Activated CD4-positive, alpha-beta T cell treated with anti-CD3 and anti-CD28 coated beads, Interleukin-2, amount 10 ng/mL, durations not matched to agents 24 days and 14 days (primary cell): Measurements from ENCODE around the gene C22orf42. TPM values are rescaled to one million over a fixed set of nuclear protein-coding genes. Genes with fewer than 3 reads are reported as not detected.
"Not testable (repeated sequence)": the region's sequence is repeated elsewhere in the genome, so short reads cannot be mapped to it uniquely, and the experiment has no call there.

Experiments used
- DNase-seq: peaks from one replicate; pipeline ENCODE4 v3.0.0; 2022
- H3K27ac Mint-ChIP-seq: one replicate; pipeline ENCODE4 v1.8.0; 2022; ENCODE audit warnings: mild to moderate bottlenecking, mixed read lengths
- H3K27me3 Mint-ChIP-seq: one replicate; pipeline ENCODE4 v1.8.0; 2022; ENCODE audit warnings: mixed read lengths
- H3K36me3 Mint-ChIP-seq: one replicate; pipeline ENCODE4 v1.8.0; 2022; ENCODE audit warnings: low read depth, mild to moderate bottlenecking, mixed read lengths
- H3K4me1 Mint-ChIP-seq: one replicate; pipeline ENCODE4 v1.8.0; 2021; ENCODE audit warnings: mixed read lengths
- H3K4me3 Mint-ChIP-seq: one replicate; pipeline ENCODE4 v1.8.0; 2022; ENCODE audit warnings: mild to moderate bottlenecking, moderate library complexity, mixed read lengths
- H3K9me3 Mint-ChIP-seq: one replicate; pipeline ENCODE4 v1.8.0; 2021; ENCODE audit warnings: mixed read lengths
- intact Hi-C: fragments of 100-400 bp; cut with micrococcal nuclease; formaldehyde crosslinking; loops from one replicate; pipeline ENCODE4 v1.15.1; 2023
- total RNA-seq: library from RNA; stranded (reverse); gene quantifications from 2 replicates; pipeline ENCODE4 v1.2.3, GENCODE V29; 2022

C22orf42 gene
- total RNA-seq, 1 donor from 2014 or later, result not detected

- Mint-ChIP-seq H3K27ac (no peak overlapping the region), H3K4me3 (no peak overlapping the region), H3K4me1 (peaks cover 5% of the 10 kb centered on the region), H3K27me3 (peaks cover 17% of the 10 kb centered on the region), H3K9me3 (no peaks in the 10 kb centered on the region), H3K36me3 (no peaks in the 10 kb centered on the region)
- intact Hi-C loops, result no loop called here
- DNase-seq, result no peak
Measured at GRCh38 chr22:32164075-32164860, 5.2 kb upstream of the C22orf42 start.

GRCh38 chr22:32160411-32160810, 1.3 kb upstream of the C22orf42 start:
- intact Hi-C loops, H3K36me3 Mint-ChIP-seq, DNase-seq, H3K27ac Mint-ChIP-seq, H3K9me3 Mint-ChIP-seq, H3K4me1 Mint-ChIP-seq, H3K4me3 Mint-ChIP-seq: not testable (repeated sequence)
- H3K27me3 Mint-ChIP-seq, result peaks cover 20% of the 10 kb centered on the region

- DNase-seq, H3K4me1 Mint-ChIP-seq, intact Hi-C loops, H3K4me3 Mint-ChIP-seq, H3K9me3 Mint-ChIP-seq, H3K27ac Mint-ChIP-seq, H3K36me3 Mint-ChIP-seq: not testable (repeated sequence)
- H3K27me3 Mint-ChIP-seq, result peaks cover 19% of the 10 kb centered on the region
Measured at GRCh38 chr22:32157632-32158031, 1.5 kb downstream of the C22orf42 start.

GRCh38 chr22:32154727-32155126, 4.4 kb downstream of the C22orf42 start:
- Mint-ChIP-seq H3K4me1 (peaks cover 21% of the 10 kb centered on the region), H3K27me3 (peaks cover 13% of the 10 kb centered on the region)
- H3K36me3 Mint-ChIP-seq, DNase-seq, H3K4me3 Mint-ChIP-seq, H3K9me3 Mint-ChIP-seq, H3K27ac Mint-ChIP-seq, intact Hi-C loops: not testable (repeated sequence)

GRCh38 chr22:32151641-32152040, 7.5 kb downstream of the C22orf42 start:
- H3K27ac Mint-ChIP-seq, result peak overlapping the region; percentile 48
- DNase-seq, H3K36me3 Mint-ChIP-seq, intact Hi-C loops, H3K4me3 Mint-ChIP-seq, H3K9me3 Mint-ChIP-seq: not testable (repeated sequence)
- peaks cover 14% of the 10 kb centered on the region for H3K27me3 Mint-ChIP-seq
- H3K4me1 Mint-ChIP-seq, result peaks cover 21% of the 10 kb centered on the region

- intact Hi-C loops, H3K4me3 Mint-ChIP-seq, H3K36me3 Mint-ChIP-seq, DNase-seq, H3K9me3 Mint-ChIP-seq: not testable (repeated sequence)
- peaks cover 21% of the 10 kb centered on the region for H3K4me1 Mint-ChIP-seq
- H3K27me3 Mint-ChIP-seq, result peaks cover 12% of the 10 kb centered on the region
- peak overlapping the region; percentile 1 for H3K27ac Mint-ChIP-seq
Measured at GRCh38 chr22:32150647-32151046, 8.5 kb downstream of the C22orf42 start.

GRCh38 chr22:32148372-32148771, 10.7 kb downstream of the C22orf42 start:
- H3K27me3 Mint-ChIP-seq, H3K36me3 Mint-ChIP-seq, H3K9me3 Mint-ChIP-seq, H3K4me3 Mint-ChIP-seq, H3K27ac Mint-ChIP-seq, DNase-seq, intact Hi-C loops: not testable (repeated sequence)
- H3K4me1 Mint-ChIP-seq, result peaks cover 36% of the 10 kb centered on the region

GRCh38 chr22:32147128-32147527, 12.0 kb downstream of the C22orf42 start:
- DNase-seq, H3K9me3 Mint-ChIP-seq, intact Hi-C loops, H3K36me3 Mint-ChIP-seq, H3K27me3 Mint-ChIP-seq, H3K4me3 Mint-ChIP-seq, H3K27ac Mint-ChIP-seq: not testable (repeated sequence)
- H3K4me1 Mint-ChIP-seq, result peaks cover 41% of the 10 kb centered on the region

- Mint-ChIP-seq H3K4me3 (no peak overlapping the region), H3K36me3 (no peaks in the 10 kb centered on the region), H3K27ac (peak overlapping the region; percentile 80), H3K9me3 (no peaks in the 10 kb centered on the region), H3K4me1 (peaks cover 43% of the 10 kb centered on the region), H3K27me3 (peaks cover 3% of the 10 kb centered on the region)
- DNase-seq, result no peak
- intact Hi-C loops, result loop anchor here (5.0 kb wide), 2 partner anchors 268 to 333 kb away; partner anchors contain the start of gene RTCB
Measured at GRCh38 chr22:32144496-32145274, 14.4 kb downstream of the C22orf42 start.

- peak; percentile 74 for DNase-seq
- Mint-ChIP-seq H3K4me1 (peaks cover 51% of the 10 kb centered on the region), H3K27me3 (no peaks in the 10 kb centered on the region), H3K36me3 (no peaks in the 10 kb centered on the region), H3K4me3 (peak overlapping the region; percentile 51), H3K9me3 (no peaks in the 10 kb centered on the region), H3K27ac (peak overlapping the region; percentile 80)
- intact Hi-C loops, result loop anchor here (2.0 to 5.0 kb wide), 3 partner anchors 60 to 335 kb away; partner anchors contain the start of gene RTCB
Measured at GRCh38 chr22:32142600-32142999, 16.5 kb downstream of the C22orf42 start.

- not testable (repeated sequence) for H3K36me3 Mint-ChIP-seq, H3K27me3 Mint-ChIP-seq, H3K4me3 Mint-ChIP-seq, H3K27ac Mint-ChIP-seq, H3K9me3 Mint-ChIP-seq
- peaks cover 61% of the 10 kb centered on the region for H3K4me1 Mint-ChIP-seq
- DNase-seq, result peak; percentile 75
- intact Hi-C loops, result loop anchor here (5.0 kb wide), 2 partner anchors 272 to 337 kb away; partner anchors contain the start of gene RTCB
Measured at GRCh38 chr22:32140688-32141087, 18.4 kb downstream of the C22orf42 start.

- DNase-seq, H3K36me3 Mint-ChIP-seq, H3K27ac Mint-ChIP-seq, intact Hi-C loops, H3K9me3 Mint-ChIP-seq, H3K27me3 Mint-ChIP-seq: not testable (repeated sequence)
- peak overlapping the region; percentile 79 for H3K4me3 Mint-ChIP-seq
- H3K4me1 Mint-ChIP-seq, result peaks cover 46% of the 10 kb centered on the region
Measured at GRCh38 chr22:32138576-32138975, 20.5 kb downstream of the C22orf42 start.

- H3K9me3 Mint-ChIP-seq, H3K27me3 Mint-ChIP-seq, intact Hi-C loops, H3K36me3 Mint-ChIP-seq: not testable (repeated sequence)
- H3K27ac Mint-ChIP-seq, result peak overlapping the region; percentile 78
- H3K4me3 Mint-ChIP-seq, result peak overlapping the region; percentile 79
- peaks cover 39% of the 10 kb centered on the region for H3K4me1 Mint-ChIP-seq
- DNase-seq, result peak; percentile 93
Measured at GRCh38 chr22:32137731-32138324, 21.3 kb downstream of the C22orf42 start.

- H3K4me3 Mint-ChIP-seq, intact Hi-C loops: not testable (repeated sequence)
- H3K4me1 Mint-ChIP-seq, result peaks cover 30% of the 10 kb centered on the region
Measured at GRCh38 chr22:32136881-32137280, 22.2 kb downstream of the C22orf42 start.

More at GRCh38 chr22:32136881-32137280, 22.2 kb downstream of the C22orf42 start:
- H3K27me3 Mint-ChIP-seq, DNase-seq, H3K36me3 Mint-ChIP-seq, H3K9me3 Mint-ChIP-seq: not testable (repeated sequence)
- H3K27ac Mint-ChIP-seq, result peak overlapping the region; percentile 11
